Hepatic stellate cell (primary cell): ENCODE measurements around the gene STAC3.

Experiments
- DNase-seq: peaks from one replicate; pipeline ENCODE4 v3.0.0; 2011; ENCODE audit warnings: low spot score

The STAC3 gene

GRCh38 chr12:57210461-57210860 is 40.5 kb downstream of the STAC3 start:
- no peak for DNase-seq

GRCh38 chr12:57209916-57210315 is 41.1 kb downstream of the STAC3 start:
- no peak for DNase-seq

DNA sequence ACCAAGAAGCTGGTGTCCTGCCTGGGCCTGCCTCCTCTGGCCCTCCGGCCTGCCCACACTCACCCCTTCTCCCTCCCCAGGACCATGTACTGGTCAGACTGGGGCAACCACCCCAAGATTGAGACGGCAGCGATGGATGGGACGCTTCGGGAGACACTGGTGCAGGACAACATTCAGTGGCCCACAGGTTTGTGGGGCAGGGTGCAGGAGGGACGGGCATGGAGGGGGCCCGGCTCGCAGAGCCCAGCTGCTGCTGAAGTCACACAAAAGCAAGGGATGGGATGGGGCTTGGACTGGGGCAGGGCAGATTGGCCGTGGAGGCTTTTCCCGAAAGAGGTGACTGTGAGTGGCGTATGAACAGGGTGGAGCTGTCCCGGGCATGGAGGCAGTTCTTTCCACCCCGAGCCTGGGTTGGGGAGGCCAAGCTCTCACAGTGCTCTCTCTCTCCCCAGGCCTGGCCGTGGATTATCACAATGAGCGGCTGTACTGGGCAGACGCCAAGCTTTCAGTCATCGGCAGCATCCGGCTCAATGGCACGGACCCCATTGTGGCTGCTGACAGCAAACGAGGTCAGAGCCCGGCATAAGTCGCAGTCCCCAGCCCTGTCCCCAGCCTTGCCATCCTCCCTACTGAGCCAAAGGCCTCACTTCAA is 42.2 kb downstream of the STAC3 start:
- DNase-seq = no peak

- no peak for DNase-seq
These were observed 43.0 kb downstream of the STAC3 start for GRCh38 chr12:57207731-57208630.

- no peak for DNase-seq
These were observed 45.1 kb downstream of the STAC3 start for GRCh38 chr12:57205931-57206330.

DNA sequence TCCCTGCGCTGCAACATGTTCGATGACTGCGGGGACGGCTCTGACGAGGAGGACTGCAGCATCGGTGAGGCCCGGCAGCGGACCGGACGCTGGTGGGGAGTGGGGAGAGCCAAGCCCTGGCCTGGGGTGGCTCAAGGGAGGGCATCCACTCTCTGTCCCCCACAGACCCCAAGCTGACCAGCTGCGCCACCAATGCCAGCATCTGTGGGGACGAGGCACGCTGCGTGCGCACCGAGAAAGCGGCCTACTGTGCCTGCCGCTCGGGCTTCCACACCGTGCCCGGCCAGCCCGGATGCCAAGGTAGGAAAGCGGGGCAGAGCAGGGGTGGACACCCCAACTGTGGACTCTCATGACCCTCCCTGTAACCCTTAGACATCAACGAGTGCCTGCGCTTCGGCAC is 45.8 kb downstream of the STAC3 start:
- no peak for DNase-seq

DNA sequence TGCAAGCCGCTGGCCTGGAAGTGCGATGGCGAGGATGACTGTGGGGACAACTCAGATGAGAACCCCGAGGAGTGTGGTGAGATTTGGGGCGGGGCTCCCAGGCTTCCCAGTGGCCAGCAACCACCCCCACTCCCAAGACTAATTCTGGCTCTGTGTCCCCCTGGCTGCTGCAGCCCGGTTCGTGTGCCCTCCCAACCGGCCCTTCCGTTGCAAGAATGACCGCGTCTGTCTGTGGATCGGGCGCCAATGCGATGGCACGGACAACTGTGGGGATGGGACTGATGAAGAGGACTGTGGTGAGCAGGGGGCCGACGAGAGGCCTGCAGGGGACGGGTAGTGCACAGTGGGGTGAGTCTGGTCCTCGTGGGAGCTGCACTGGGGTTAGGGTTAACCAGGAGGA is 46.5 kb downstream of the STAC3 start:
- DNase-seq = no peak

GRCh38 chr12:57203791-57204190 is 47.2 kb downstream of the STAC3 start:
- DNase-seq = no peak

- no peak for DNase-seq
These were observed 47.8 kb downstream of the STAC3 start for GRCh38 chr12:57203201-57203600.

- DNase-seq = no peak
These were observed 48.7 kb downstream of the STAC3 start for GRCh38 chr12:57202321-57202720.

DNA sequence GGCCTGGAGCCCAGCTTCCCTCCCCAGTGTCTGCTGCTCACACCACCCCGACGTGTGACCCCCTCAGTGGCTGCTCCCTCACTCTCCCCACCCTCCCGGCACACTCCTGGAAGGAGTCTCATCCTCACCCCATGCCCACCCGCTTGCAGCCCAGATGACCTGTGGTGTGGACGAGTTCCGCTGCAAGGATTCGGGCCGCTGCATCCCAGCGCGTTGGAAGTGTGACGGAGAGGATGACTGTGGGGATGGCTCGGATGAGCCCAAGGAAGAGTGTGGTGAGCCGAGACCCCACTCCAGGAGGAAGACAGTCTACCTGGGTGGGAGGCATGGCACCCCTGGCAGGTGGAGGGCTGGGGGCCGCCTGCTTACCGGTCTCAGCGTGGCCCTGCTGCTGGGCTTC is 49.4 kb downstream of the STAC3 start:
- DNase-seq = no peak

- no peak for DNase-seq
These were observed 49.8 kb downstream of the STAC3 start for GRCh38 chr12:57201219-57201618.

DNA sequence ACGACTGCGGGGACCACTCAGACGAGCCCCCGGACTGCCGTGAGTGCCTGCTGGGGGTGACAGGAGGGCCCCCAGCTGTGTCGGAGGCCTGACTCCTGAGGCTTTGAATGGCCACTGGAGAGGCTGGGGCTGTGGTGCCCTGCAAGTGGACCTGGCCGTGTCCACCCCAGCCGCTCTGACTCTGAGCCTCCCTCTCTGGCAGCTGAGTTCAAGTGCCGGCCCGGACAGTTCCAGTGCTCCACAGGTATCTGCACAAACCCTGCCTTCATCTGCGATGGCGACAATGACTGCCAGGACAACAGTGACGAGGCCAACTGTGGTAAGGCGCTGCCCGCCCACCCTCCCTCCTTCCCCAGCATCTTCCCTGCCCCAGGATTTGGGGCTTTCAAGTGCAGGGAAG is 50.5 kb downstream of the STAC3 start:
- no peak for DNase-seq

DNA sequence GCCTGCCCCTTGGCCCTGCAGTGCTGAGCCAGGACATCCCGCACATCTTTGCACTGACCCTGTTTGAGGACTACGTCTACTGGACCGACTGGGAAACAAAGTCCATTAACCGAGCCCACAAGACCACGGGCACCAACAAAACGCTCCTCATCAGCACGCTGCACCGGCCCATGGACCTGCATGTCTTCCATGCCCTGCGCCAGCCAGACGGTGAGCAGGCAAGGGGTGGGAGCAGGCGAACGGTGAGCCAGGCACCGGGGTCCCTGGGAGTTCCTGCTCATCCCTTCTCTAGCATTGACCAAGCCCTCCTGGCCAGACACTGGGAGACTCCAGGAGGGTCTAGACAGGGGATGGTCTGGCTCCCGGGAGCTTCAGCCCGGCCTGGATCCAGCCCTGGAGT is 51.8 kb downstream of the STAC3 start:
- no peak for DNase-seq

- no peak for DNase-seq
These were observed 52.7 kb downstream of the STAC3 start for GRCh38 chr12:57198329-57198728.

GRCh38 chr12:57196956-57197355 is 54.0 kb downstream of the STAC3 start:
- DNase-seq = no peak

DNA sequence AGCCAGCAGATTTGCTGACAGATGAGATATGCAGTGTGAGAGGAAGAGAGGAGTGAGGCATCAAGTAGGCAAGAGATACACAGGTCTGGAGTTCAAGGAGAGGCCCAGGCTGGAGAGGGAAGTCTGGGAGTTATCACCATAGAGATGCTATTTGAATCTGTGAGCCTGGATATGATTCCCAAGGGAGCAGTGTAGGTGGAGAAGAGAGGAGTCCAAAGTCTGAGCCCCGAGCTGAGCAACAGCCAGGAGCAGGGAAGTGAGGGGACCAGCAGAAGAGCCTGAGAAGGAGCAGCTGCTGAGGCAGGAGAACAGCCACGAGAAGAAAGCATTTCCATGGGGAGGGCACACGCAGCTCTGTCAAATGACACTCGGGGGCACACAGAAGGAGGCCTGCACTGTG is 54.5 kb downstream of the STAC3 start:
- no peak for DNase-seq

GRCh38 chr12:57195611-57196371 is 55.2 kb downstream of the STAC3 start:
- DNase-seq = no peak

DNA sequence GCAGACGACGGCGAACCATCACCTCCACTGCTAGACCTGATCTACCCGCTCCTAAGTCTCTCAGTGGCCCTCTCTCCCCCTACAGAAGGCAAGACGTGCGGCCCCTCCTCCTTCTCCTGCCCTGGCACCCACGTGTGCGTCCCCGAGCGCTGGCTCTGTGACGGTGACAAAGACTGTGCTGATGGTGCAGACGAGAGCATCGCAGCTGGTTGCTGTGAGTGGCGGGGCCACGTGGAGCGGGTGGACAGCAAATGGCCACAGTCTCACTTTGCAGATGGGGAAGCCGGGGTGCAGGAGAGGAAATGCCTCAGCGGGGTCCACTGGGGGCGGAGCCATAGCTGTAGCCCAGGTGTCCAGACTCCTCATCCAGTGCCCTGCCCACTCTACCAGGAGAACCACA is 55.8 kb downstream of the STAC3 start:
- no peak for DNase-seq

DNA sequence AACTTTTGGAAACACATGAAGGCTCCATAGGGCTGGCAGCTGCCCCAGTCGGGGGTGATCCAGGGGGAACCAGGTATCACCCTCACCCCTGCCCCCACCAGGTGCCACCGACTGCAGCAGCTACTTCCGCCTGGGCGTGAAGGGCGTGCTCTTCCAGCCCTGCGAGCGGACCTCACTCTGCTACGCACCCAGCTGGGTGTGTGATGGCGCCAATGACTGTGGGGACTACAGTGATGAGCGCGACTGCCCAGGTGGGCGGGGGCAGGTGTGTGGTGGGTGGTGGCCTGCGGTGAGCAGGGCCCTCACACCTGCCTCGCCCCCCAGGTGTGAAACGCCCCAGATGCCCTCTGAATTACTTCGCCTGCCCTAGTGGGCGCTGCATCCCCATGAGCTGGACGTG is 56.7 kb downstream of the STAC3 start:
- no peak for DNase-seq

DNA sequence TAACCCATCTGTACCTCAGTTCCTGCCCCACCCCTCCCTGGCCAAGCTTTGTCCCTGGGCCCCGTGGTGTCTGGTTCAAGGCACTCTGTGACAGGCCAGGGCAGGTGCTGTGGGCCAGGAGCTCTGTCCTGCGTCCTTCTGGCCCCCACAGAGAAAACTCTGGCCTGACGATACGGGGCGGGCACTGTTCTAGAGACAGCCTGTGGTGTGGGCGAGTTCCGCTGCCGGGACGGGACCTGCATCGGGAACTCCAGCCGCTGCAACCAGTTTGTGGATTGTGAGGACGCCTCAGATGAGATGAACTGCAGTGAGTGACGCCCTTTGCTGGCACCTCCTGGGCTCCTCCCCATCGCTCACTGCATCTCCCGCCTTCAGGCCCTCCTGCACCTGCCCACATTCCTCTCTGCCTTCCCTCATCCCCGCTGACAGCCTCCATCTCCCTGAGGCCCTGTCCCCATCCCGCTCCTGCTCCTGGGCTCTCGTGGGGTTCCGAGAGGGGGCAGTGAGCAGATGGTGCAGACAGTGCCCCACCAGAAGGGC is 57.2 kb downstream of the STAC3 start:
- DNase-seq = no peak
